Loucy (cell line): Measurements from ENCODE around the gene ANK3.

ENCODE experiments used
- CTCF ChIP-seq: fragments of 200-600 bp; sonication (generic); conservative IDR thresholded peaks from 2 replicates; pipeline ENCODE4 v1.5.1; 2014; ENCODE audit warnings: mild to moderate bottlenecking, antibody characterized with exemption, low read length
- EZH2phosphoT487 ChIP-seq: fragments of 200-600 bp; IDR thresholded peaks from 2 replicates; pipeline ENCODE4 v1.6.1; 2018; ENCODE audit warnings: antibody characterized with exemption, mild to moderate bottlenecking, moderate library complexity, borderline replicate concordance

- TF ChIP-seq CTCF (no peak), EZH2phosphoT487 (no peak)
These were observed 127.0 kb downstream of the ANK3 start for GRCh38 chr10:60262647-60263126.
